Tibial nerve (tissue), 3 donors: ENCODE results near the gene NR2C2.

Source experiments
- POLR2A ChIP-seq, 2 donors: fragments of 450-650 bp; IDR thresholded peaks; one replicate each; pipeline ENCODE4 v1.6.1; 2017; ENCODE audit warnings: antibody characterized with exemption in 2 of 2, mild to moderate bottlenecking in 2 of 2, moderate library complexity in 2 of 2
- TF ChIP-seq, protein P1 (sequence below), 5 experiments: fragments of 200-600 bp in 3 of 5; fragments of 450-650 bp in 2 of 5; sonication (generic) in 3 of 5; IDR thresholded peaks; one replicate each; pipeline ENCODE4 v1.5.1; 2016 to 2019; ENCODE audit warnings: antibody characterized with exemption in 5 of 5, mild to moderate bottlenecking in 3 of 5, moderate library complexity in 2 of 5

DNA sequence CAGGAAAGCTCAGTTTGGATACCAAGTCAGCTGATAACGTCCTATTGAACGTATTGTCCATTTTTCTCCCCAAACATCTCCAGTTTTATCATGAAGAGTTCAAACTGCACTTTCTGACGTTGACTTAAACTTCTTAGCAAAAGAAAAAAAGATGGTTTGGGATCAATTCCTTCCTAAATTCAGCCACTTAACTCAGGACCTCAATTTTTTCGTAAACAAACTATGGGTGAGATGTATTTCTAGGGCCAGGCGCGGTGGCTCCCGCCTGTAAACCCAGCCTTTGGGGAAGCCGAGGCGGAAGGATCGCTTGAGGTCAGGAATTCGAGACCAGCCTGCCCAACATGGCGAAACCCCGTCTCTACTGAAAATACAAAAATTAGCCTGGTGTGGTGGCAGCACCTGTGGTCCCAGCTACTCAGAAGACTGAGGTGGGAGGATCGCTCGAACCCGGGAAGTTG lies 118.2 kb downstream of the NR2C2 start:
- TF ChIP-seq, protein P1, sequence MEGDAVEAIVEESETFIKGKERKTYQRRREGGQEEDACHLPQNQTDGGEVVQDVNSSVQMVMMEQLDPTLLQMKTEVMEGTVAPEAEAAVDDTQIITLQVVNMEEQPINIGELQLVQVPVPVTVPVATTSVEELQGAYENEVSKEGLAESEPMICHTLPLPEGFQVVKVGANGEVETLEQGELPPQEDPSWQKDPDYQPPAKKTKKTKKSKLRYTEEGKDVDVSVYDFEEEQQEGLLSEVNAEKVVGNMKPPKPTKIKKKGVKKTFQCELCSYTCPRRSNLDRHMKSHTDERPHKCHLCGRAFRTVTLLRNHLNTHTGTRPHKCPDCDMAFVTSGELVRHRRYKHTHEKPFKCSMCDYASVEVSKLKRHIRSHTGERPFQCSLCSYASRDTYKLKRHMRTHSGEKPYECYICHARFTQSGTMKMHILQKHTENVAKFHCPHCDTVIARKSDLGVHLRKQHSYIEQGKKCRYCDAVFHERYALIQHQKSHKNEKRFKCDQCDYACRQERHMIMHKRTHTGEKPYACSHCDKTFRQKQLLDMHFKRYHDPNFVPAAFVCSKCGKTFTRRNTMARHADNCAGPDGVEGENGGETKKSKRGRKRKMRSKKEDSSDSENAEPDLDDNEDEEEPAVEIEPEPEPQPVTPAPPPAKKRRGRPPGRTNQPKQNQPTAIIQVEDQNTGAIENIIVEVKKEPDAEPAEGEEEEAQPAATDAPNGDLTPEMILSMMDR (IDR thresholded peaks at IDR 0.05): no peak
- TF ChIP-seq POLR2A (IDR thresholded peaks at IDR 0.05): no peak
